Breast epithelium (tissue), 3 donors: ENCODE data around the gene CR1.

ENCODE experiments used
- CTCF ChIP-seq, 3 donors: fragments of 450-650 bp; IDR thresholded peaks; one replicate each; pipeline ENCODE4 v1.5.1; 2016 to 2017; ENCODE audit warnings: antibody characterized with exemption in 3 of 3, mild to moderate bottlenecking in 3 of 3, moderate library complexity in 3 of 3
- POLR2A ChIP-seq: fragments of 450-650 bp; IDR thresholded peaks from one replicate; pipeline ENCODE4 v1.6.1; 2016; ENCODE audit warnings: antibody characterized with exemption, mild to moderate bottlenecking, moderate library complexity
- POLR2AphosphoS5 ChIP-seq, 3 donors: sonication (generic); formaldehyde crosslinking; IDR thresholded peaks; one replicate each; pipeline ENCODE4 v1.6.1; 2017; ENCODE audit warnings: antibody characterized with exemption in 3 of 3

GRCh38 chr1:207501071-207501470, 5.1 kb downstream of the CR1 start:
- TF ChIP-seq CTCF (IDR thresholded peaks at IDR 0.05): no peak
- TF ChIP-seq POLR2AphosphoS5 (IDR thresholded peaks at IDR 0.05): no peak
- TF ChIP-seq POLR2A: no peak
